HG03025 (cell line): Measurements from ENCODE around the gene TRERF1.
"Not testable (repeated sequence)": the region's sequence is repeated elsewhere in the genome, so short reads cannot be mapped to it uniquely, and the experiment has no call there.

Experiments
- ATAC-seq: cut with Tn5 transposase; IDR thresholded peaks from one replicate; pipeline ENCODE4 v1.9.1; 2021; ENCODE audit warnings: mild to moderate bottlenecking, moderate library complexity; ENCODE audit not compliant: unreplicated experiment, low FRiP score

Gene TRERF1

GRCh38 chr6:42204768-42205282, 246.9 kb downstream of the TRERF1 start:
- ATAC-seq = no peak

- ATAC-seq = no peak
These were observed 248.5 kb downstream of the TRERF1 start for GRCh38 chr6:42203183-42203582.

GRCh38 chr6:42202131-42202915, 249.4 kb downstream of the TRERF1 start:
- not testable (repeated sequence) for ATAC-seq

- no peak for ATAC-seq
These were observed 250.3 kb downstream of the TRERF1 start for GRCh38 chr6:42201382-42201781.

- ATAC-seq = no peak
These were observed 251.7 kb downstream of the TRERF1 start for GRCh38 chr6:42200035-42200434.

GRCh38 chr6:42199106-42199981, 252.4 kb downstream of the TRERF1 start:
- ATAC-seq = no peak

GRCh38 chr6:42197555-42198362, 254.0 kb downstream of the TRERF1 start:
- ATAC-seq = no peak

- no peak for ATAC-seq
These were observed 256.3 kb downstream of the TRERF1 start for GRCh38 chr6:42195415-42195814.

GRCh38 chr6:42194056-42194455, 257.7 kb downstream of the TRERF1 start:
- no peak for ATAC-seq

GRCh38 chr6:42193491-42193894, 258.2 kb downstream of the TRERF1 start:
- ATAC-seq = no peak

GRCh38 chr6:42192385-42192784, 259.3 kb downstream of the TRERF1 start:
- ATAC-seq = not testable (repeated sequence)

GRCh38 chr6:42190554-42191183, 261.1 kb downstream of the TRERF1 start:
- no peak for ATAC-seq

- no peak for ATAC-seq
These were observed 263.3 kb downstream of the TRERF1 start for GRCh38 chr6:42188406-42188805.

GRCh38 chr6:42185597-42185996, 266.1 kb downstream of the TRERF1 start:
- ATAC-seq = no peak

- ATAC-seq = no peak
These were observed 267.3 kb downstream of the TRERF1 start for GRCh38 chr6:42184475-42184874.

GRCh38 chr6:42182101-42182500, 269.6 kb downstream of the TRERF1 start:
- ATAC-seq = no peak

GRCh38 chr6:42179945-42180313, 271.8 kb downstream of the TRERF1 start:
- no peak for ATAC-seq

GRCh38 chr6:42179261-42179944, 272.3 kb downstream of the TRERF1 start:
- no peak for ATAC-seq

GRCh38 chr6:42177514-42178364, 274.0 kb downstream of the TRERF1 start:
- ATAC-seq = no peak
